ENCODE measurements around the gene H6PD.

- no peak for TF ChIP-seq POLR2A (IDR thresholded peaks at IDR 0.05)
- no peak for TF ChIP-seq CTCF (IDR thresholded peaks at IDR 0.05)
- TF ChIP-seq EP300 (IDR thresholded peaks at IDR 0.05) = no peak
- no peak for TF ChIP-seq POLR2AphosphoS5 (IDR thresholded peaks at IDR 0.05)
Observed at GRCh38 chr1:9246215-9246614, 11.6 kb downstream of the H6PD start.

Data from stomach (tissue), 4 donors.